Lung microvascular endothelial cell (primary cell): Measurements from ENCODE around the gene CD14. TPM values are rescaled to one million over a fixed set of nuclear protein-coding genes. Genes with fewer than 3 reads are reported as not detected.
"Not testable (repeated sequence)": the region's sequence is repeated elsewhere in the genome, so short reads cannot be mapped to it uniquely, and the experiment has no call there.

Experiments
- DNase-seq, 2 donors: peaks; one replicate each; pipeline versions ENCODE4 v3.0.0 to v3.0.0-alpha.2; 2010; ENCODE audit warnings: low read depth in 2 of 2
- total RNA-seq: library from RNA; depleted of rRNA; stranded (reverse); fragments of >200 nt; gene quantifications from 2 replicates; pipeline ENCODE4 v1.2.1, GENCODE V29; 2014

Gene CD14
- total RNA-seq, 1 donor from 2014 or later: 2.8 TPM

DNA sequence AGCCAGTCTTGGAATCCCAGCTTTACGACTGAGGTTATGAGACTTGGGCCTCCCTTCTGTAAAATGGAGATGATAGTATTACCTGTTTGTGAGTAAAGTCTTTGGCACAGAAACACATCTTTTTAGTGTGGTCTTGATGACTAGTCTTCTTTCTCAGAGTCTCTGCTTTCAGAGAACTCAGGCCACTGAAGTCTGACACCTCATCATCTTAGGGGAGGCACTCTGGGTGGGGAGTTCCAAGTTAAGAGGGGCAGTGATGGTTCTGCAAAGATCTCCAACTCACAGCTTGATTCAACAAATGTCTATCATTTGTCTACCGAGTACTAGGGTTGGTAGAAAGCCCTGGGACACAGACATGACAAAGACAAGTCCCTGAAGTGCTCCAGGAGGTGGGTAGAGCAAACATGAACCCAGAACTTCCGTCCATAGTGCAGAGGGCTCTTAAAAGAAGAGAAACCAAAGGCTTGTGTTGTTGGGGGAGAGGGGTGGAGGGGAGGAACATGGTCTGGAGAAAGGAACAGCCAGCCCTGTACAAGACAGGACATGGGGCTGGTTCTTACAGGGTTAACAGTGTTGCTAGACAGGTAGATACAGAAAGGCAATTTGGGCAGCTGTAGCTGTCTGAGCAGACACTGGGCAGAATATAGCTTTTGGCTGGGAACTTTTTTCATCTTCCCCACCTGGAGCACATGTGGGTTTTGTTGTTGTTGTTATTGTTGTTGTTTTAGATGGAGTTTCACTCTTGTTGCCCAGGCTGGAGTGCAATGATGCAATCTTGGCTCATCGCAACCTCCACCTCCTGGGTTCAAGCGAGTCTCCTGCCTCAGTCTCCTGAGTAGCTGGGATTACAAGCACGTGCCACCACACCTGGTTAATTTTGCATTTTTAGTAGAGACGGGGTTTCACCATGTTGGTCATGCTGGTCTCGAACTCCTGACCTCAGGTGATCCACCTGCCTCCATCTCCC, 2.6 kb upstream of the CD14 start:
- no peak for DNase-seq

DNA sequence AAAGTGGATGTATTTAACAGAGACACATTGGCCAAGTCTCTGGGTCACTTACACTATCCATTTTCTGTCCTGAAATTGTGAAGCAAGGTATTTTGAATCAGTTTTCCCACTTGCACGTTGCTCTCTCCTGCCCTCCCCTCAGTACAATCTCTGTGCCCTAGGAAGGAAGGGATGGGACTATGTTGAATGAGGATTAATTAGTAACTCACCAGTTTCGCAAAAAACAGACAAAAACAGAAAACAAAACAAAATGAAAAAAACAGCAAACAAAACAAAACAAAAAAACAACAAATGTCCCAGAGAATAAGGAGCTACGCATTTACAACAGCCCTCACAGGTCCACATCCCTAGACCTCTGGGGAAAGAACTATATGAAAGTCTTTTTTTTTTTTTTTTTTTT, 1.1 kb upstream of the CD14 start:
- DNase-seq: no peak

DNA sequence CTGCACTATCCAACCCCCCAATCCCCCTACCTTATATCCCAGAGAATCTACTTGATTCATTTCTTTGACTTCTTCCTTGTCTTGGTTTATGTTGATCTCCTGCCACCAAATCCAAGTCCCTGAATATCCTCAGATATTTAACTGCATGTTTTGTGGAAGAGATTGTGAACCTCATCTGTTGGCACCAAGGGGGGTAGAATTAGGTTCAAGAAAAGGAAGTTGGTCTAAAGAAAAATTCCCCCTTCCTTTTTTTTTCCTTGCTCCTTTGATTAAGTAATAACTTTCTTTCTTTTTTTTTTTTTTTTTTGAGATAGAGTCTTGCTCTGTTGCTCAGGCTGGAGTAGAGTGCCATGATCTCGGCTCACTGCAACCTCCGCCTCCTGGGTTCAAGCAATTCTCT, 526 bp upstream of the CD14 start:
- no peak for DNase-seq

DNA sequence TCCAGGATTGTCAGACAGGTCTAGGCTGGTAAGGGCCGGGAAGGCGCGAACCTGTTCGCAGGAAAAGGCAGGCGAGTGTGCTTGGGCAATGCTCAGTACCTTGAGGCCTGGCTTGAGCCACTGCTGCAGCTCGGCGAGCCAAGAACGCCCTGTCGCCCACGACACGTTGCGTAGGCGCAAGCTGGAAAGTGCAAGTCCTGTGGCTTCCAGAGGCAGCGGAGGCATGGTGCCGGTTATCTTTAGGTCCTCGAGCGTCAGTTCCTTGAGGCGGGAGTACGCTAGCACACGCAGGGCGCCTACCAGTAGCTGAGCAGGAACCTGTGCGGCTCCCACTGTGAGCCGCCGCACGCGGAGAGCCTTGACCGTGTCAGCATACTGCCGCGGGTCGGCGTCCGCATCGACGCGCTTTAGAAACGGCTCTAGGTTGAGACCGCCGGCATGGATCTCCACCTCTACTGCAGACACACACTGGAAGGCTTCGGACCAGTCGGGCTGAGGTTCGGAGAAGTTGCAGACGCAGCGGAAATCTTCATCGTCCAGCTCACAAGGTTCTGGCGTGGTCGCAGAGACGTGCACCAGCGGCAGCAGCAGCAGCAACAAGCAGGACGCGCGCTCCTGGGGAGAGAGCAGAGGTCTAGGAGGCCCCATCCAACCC, 482 bp downstream of the CD14 start:
- DNase-seq: peak; percentile 54 to 60

DNA sequence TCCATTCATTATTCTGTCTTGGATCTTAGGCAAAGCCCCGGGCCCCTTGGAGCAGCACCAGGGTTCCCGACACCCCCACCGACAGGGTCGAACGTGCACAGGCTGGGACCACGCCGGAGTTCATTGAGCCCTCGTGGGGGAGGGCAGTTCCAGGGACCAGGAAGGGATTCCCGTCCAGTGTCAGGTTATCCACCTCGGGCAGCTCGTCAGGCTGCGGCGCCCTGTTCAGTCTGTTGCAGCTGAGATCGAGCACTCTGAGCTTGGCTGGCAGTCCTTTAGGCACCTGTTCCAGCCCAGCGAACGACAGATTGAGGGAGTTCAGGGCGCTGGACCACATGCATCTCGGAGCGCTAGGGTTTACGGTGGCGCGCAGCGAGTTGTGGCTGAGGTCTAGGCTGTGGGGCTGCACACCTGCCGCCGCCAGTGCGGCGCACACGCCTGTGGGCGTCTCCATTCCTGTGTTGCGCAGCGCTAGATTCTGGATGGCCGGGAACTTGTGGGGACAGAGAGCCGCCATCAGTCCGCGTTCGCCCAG, 1.1 kb downstream of the CD14 start:
- peak in 1 of 2 donors; percentile 57 for DNase-seq

DNA sequence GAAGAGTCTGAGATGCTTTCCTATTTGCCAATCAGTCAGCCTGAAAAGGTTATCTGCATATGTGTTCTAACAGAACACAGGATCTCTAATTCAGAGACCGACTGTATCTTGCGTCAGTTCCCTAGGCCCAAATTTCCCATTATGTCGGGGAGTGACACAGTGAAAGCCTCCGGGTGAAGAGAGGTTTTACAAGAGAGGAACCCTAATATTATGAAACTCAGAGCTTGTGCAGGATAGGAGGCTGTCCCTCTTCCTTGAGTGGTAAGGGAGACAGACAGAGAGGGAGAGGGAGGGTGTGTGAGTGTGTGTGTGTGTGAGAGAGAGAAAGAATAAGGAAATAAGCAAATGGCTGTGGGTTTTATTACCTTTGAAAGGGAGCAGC, 1.9 kb downstream of the CD14 start:
- no peak for DNase-seq

DNA sequence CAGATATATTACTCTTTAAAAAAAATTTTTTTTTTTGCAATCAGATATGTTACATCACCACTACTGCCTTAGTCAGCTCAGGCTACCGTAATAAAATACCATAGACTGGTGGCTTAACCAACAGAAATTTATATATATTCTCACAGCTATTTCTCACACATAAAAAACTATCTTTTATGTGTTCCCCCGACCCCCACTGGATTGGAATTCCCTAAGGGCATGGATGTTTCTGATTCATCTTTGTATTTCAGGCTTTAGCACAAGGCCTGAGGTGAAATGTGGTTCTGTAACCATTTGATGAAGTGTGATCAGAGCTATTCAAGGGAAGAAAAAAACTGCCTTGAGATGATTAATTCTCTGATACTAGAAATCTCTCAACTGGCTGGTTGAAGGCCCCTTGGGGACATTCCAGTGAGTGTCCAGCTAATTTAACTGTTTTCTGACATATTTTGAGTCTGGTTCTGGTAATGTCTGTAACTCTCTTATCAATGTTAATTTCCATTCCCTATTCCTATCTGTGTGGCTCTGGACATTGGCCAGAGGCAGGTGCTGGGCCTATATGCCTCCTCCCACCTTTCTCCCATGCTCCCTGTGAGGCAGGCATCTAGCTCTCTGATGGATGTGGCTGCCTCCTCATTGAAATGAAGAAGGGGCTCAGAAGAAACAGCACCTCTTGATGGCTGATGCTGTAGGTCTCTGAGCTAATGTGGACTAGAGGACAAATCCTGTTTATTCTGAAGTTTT, 2.5 kb downstream of the CD14 start:
- DNase-seq: no peak

DNA sequence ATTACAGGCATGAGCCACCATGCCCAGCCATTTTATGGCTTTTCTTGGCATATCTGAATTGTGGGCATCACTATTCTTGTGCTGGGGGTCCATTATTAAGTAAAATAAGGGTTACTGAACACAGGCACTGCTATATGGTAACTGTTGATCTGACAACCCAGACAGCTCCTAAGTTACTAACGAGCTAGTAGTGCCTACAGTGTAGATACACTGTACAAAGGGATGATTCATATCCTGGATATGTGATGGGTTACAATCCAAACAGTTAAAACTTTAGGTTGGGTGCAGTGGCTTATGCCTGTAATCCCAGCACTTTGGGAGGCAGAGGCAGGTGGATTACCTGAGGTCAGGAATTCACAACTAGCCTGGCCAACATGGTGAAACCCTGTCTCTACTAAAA, 4.3 kb downstream of the CD14 start:
- DNase-seq: peak in 1 of 2 donors; percentile 67

DNA sequence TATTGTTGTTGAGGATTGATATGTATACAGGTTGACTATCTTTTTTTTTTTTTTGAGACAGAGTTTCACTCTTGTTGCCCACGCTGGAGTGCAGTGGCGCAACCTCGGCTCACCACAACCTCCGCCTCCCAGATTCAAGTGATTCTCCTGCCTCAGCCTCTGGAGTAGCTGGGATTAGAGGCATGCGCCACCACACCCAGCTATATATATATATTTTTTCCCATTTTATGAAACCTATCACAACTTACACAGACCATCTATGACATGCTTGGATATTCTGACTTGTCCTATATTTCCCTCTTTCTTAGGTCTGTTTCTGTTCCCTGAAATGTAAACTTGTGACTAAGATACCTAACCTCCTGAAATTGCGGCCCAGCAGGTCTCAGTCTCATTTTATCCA, 5.0 kb downstream of the CD14 start:
- no peak for DNase-seq

DNA sequence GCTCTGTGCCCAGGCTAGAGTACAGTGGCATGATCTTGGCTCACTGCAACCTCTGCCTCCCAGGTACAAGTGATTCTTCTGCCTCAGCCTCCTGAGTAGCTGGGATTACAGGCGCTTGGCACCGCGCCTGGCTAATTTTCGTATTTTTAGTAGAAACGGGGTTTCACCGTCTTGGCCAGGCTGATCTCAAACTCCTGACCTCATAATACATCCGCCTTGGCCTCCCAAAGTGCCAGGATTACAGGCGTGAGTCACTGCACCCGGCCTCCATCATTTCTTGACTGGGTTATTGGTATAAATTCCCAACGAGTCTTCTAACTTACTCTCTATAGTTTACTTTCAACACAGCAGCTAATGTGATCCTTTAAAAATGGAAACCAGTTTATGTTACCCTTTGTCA, 8.1 kb downstream of the CD14 start:
- not testable (repeated sequence) for DNase-seq

DNA sequence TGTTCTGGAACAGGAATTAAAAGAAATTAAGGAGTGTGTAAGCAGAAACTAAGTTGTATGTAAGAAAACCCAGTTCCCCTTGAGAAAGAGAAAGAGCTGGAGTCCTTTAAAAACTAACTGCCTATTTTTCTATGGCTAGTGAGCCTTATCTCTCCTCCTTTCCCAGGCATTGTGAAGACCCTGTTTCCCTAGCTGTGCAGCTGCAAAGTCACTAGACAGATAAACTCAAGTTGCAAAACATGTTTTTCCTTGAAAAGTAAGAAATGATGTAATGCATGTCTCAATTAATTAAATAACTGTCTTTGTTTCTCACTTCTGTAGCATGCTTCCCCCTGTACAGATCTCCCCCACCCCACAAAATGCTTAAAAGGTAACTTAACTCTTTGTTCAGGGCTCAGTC, 9.9 kb downstream of the CD14 start:
- not testable (repeated sequence) for DNase-seq

DNA sequence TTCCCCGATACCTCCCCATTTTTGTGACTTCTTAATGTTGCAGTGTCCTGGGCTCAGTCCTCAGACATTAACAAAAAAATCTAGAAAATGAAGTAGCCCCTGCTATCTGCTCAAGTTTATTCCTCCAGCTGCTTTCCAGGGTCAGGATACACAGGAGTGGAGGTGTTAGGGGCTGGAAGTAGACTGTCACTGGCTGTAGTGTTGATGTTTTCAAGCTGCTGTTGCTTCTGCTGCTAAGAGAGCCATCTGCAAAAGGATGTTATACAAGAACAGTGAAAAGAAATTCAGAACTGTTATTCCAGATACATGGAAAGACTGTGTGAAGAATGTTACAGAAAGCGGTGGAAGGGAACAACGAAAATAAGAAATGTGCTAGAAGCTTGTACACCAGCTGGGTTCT, 10.7 kb downstream of the CD14 start:
- no peak for DNase-seq

DNA sequence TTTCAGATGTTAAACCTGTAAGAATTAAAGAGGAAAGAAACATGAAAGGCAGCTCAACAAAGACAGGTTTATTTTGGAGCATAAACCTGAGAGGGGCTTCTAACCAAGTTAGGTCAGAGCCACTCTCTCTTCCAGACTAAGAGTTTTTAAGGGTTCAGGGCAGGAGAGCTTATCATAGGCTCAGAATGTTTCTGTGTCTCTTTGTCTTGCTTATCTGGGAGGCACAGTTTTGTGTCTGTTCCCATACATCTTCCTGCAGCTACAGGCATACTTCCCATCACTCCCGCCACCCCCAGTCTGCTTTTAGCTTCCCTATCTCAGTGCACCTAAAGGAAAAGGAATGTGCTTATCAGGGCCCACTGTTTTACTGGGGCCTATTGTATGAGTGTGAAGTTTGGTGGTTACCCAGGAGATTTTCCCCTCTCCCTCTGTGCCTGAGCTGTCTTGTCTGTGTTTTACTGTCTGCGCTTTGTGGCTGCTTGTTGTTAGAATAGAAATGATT, 21.9 kb downstream of the CD14 start:
- DNase-seq: peak; percentile 50 to 53

DNA sequence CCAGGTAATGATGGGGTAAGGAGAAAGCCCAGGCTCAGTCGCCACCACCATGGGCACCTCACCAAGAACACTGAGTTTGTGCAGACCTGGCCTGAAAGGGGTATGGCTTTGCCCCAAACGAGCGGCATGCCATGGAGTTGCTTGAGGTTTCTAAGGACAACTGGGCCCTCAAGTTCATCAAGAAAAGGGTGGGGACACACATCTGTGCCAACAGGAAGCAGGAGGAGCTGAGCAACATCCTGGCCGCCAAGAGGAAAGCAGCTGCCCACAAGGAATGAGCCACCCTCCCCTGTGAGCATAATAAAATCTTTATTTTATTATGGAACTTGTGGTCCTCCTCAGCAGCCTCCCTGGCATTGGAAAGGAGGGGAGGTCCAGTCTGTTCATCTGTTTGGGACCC, 23.8 kb downstream of the CD14 start:
- DNase-seq: peak in 1 of 2 donors; percentile 76

DNA sequence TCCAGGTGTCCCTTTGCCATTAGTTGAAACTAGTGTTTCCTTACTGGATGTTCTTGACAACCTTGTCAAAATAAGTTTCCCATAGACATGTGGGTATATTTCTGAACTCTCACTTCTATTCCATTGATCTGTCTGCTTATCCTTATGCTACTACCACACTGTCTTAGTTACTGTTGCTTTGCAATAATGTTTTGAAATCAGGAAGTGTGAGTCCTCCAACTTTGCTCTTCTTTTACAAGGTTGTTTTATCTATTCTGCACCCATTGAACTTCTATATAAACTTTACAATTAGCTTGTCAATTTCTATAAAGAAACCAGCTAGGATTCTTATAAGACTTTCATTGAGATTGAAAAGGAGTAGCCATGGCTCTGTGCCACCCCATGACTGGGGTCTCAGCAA, 24.3 kb downstream of the CD14 start:
- no peak for DNase-seq

DNA sequence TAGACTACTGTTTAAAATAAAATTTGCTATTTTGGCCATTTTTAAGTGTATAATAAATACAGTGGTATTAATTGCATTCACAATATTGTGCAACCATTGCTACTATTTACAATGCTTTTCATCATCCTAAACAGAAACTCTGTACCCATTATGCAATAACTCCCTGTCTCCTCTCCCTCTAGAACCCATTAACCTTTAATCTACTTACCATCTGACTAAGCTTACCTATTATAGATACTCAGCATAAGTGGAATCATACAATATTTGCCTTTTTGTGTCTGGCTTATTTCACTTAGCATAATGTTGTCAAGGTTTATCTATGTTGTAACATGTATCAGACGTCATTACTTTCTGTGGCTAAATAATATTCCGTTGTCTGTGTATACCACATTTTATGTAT, 25.9 kb downstream of the CD14 start:
- DNase-seq: no peak

DNA sequence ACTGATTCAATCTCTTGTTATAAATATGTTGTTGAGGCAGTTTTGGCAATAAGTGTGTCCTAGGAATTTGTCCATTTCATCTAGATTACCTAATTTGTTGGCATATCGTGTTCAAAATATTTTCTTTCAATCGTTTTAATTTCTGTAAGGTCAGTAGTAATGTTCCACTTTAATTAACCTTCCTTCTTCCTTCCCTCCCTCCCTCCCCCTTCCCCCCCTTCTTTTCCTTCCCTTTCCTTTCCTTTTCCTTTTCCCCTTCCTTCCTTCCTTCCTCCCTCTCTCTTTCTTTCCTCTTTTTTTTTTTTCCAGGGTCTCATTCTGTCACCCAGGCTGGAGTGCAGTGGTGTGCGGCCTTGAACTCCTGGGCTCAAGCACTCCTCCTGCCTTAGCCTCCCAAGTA, 27.1 kb downstream of the CD14 start:
- DNase-seq: no peak

DNA sequence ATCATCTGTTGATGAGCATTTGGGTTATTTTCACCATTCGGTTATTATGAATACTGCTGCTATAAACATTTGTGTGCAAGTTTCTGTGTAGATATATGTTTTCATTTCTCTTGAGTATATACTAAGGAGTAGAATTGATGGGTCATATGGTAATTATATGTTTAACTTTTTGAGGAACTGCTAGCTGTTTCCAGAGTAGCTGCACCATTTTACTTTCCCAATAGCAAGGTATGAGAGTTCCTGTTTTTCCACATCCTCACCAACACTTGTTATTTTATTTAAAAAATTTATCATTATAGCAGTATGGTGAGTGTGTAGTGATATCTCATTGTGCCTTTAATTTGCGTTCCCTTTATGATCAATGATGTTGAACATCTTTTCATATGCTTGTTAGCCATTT, 29.2 kb downstream of the CD14 start:
- no peak for DNase-seq

DNA sequence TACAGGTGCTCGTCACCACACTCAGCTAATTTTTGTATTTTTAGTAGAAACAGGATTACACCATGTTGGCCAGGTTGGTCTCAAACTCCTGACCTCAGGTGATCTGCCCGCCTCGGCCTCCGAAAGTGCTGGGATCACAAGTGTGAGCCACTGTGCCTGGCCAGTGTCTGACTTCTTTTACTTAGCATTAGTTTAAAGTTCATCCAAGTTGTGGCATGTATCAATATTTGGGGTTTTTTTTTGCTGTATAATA, 29.6 kb downstream of the CD14 start:
- not testable (repeated sequence) for DNase-seq

DNA sequence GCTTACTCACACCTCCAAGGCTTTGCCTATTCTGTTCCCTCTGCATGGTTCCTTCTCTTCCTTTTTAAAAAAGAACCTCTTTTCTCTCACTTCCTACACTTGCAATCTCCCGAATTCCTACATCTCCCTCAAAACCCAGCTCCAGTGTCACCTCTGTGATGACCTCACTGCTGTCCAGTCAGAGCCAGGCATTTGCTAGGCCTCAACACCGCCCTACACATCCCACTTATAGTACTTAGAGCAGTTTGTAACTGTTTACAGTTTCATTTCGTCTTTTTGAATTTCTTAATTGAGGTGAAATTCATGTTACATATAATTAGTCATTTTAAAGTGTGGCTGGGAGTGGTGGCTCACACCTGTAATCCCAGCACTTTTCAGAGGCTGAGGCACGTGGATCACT, 30.8 kb downstream of the CD14 start:
- no peak for DNase-seq

DNA sequence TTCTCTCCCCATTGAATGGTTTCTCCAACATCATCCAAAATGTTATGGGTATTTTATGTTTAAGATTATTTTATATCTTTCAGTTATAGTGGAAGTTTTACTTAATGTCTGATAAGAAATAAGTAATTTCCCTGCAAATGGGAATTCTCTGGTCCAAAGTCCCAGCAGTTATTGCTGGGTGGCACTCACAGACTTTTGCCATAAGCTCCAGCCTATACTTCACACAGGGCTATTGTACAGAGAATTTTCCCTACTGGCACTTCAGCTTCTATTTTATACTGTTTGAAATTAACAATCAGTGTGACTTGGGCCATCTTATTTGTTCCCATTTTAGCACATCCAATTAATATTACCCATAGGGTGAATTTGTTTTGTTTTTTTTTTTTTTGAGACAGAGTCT, 32.9 kb downstream of the CD14 start:
- DNase-seq: no peak

DNA sequence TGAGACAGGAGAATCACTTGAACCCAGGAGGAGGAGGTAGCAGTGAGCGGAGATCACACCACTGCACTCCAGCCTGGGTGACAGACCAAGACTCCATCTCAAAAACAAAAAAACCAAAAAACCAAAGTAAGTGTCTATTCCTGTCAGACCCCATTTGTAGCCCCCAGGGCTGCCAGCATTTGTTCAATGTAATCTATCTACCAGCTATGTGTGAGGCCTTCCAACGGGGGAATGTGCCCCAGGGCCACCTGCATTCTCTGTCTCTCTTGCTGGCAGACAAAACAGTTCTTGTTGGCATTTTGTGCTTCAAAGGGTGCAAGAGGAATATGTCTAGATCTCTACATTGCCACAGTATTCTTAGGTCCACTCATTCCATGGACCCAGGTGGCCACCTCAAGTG, 34.1 kb downstream of the CD14 start:
- no peak for DNase-seq
